HG03460 (cell line): ENCODE measurements around the gene DUS3L.
"Not testable (repeated sequence)": the region's sequence is repeated elsewhere in the genome, so short reads cannot be mapped to it uniquely, and the experiment has no call there.

ENCODE experiments used
- ATAC-seq: cut with Tn5 transposase; IDR thresholded peaks from one replicate; pipeline ENCODE4 v1.9.1; 2021; ENCODE audit not compliant: unreplicated experiment

DUS3L gene

GRCh38 chr19:5775668-5776309 lies 15.2 kb downstream of the DUS3L start:
- no peak for ATAC-seq

DNA sequence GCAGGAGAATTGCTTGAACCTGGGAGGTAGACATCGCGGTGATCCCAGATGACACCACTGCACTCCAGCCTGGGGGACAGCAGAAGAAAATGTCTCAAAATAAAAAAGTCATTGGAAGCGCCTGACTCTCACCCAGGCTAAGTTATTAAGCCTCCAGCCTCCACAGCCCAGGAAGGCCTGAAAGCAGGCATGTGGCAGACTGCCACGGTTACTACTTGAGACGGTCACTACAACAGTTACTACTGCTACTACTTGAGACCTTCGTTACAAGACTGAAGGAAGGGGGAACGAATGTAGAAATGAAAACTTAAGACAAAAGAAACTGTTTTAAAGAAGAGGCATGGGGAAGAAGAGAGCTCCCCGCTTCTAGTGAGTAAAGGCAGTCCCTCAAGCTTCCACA lies 16.0 kb downstream of the DUS3L start:
- ATAC-seq: no peak

GRCh38 chr19:5773276-5773675 lies 17.7 kb downstream of the DUS3L start:
- no peak for ATAC-seq

GRCh38 chr19:5772416-5772815 lies 18.5 kb downstream of the DUS3L start:
- no peak for ATAC-seq

DNA sequence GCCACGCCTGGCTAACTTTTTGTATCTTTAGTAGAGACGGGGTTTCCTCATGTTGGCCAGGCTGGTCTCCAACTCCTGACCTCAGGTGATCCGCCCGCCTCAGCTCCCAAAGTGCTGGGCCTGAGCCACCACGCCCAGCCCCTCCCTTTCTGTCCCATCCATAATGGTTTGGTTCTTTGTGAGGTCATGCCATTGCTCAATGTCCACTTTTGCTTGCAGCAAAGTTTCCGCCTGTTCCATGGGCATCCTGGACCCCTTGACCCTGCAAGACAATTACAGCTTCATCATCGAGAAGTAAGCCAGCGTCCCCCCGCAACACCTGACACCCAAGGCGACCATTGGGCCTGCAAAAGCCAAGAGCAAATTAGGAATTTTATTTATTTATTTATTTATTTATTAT lies 23.0 kb downstream of the DUS3L start:
- ATAC-seq: no peak

DNA sequence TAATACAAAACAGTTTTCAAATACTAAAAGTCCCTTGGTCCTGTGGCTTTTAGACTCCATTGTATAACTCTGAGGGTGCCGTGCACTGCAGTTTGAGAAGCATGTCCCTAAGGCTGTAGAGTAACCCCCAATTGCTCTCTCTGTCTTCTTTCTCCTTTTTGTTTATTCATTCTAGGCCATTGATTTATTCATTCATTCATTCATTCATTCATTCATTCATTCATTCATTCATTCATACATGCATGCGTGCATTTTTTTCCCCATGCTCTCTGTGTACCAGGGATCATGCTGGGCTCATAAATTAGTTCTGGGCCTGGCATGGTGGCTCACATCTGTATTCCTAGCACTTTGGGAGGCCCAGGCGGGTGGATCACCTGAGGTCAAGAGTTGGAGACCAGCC lies 25.7 kb downstream of the DUS3L start:
- ATAC-seq: no peak

DNA sequence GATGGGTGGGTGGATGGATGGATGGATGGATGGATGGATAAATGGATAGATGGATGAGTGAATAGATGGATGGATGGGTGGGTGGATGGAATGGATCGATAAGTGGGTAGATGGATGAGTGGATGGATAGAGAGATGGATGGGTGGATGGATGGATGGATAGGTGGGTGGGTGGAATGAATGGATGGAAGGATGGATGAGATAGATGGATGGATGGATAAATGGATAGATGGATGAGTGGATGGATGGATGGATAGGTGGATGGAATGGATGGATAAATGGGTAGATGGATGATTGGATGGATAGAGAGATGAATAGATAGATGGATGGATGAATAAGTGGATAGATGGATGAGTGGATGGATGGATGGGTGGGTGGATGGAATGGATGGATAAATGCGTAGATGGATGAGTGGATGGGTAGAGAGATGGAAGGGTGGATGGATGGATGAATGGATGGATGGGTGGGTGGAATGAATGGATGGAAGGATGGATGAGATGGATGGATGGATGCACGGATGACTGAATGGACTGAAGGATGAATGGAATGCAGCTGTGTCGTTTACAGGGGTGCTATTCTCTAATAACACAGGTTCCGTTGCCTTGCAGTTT lies 28.2 kb downstream of the DUS3L start:
- no peak for ATAC-seq

DNA sequence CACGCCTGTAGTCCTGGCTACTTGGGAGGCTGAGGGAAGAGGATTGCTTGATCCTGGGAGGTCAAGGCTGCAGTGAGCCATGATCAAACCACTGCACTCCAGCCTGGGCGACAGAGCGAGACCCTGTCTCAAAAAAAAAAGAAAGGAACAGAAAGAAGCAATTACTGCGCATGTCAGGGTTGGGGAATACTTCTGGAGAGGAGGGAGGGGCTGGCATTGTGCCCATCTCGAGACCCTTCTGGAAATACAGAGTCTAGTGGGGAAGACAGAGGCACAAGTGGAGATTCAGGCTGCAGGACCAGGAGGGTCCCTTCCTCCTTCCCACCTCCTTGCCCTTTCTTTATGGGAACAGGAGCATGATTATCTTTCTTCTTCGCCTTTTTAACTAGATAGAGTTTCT lies 37.2 kb downstream of the DUS3L start:
- ATAC-seq: no peak

- ATAC-seq: no peak
These were observed 39.3 kb downstream of the DUS3L start for GRCh38 chr19:5751709-5752108.

DNA sequence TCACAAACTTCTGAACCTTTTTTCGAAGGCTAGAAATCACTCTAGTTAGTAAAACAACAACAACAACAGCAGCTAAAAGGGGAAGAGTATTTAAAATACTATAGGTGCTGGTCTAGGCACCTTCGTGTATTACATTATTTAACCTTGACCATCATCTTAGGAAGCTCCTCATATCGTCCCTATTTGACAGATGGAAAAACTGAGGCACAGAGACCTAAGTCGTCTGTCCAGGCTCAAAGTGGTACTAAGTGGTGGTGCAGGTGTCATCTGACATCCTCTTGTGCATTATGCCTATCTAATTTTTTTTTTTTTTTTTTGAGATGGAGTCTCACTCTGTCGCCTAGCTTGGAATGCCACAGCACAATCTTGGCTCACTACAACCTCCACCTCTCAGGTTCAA lies 41.5 kb downstream of the DUS3L start:
- no peak for ATAC-seq

- ATAC-seq: not testable (repeated sequence)
These were observed 42.0 kb downstream of the DUS3L start for GRCh38 chr19:5748920-5749319.

DNA sequence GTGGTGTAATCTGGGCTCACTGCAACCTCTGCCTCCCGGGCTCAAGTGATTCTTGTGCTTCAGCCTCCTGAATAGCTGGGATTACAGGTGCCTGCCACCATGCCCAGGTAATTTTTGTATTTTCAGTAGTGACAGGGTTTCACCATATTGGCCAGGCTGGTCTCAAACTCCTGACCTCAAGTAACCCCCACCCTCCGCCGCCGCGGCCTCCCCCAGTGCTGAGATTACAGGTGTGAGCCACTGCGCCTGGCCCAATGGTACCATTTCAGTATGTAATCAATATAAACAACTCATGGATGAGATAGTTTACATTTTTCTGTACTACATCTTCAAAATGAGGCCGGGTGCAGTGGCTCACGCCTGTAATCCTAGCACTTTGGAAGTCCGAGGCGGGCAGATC lies 46.0 kb downstream of the DUS3L start:
- ATAC-seq: not testable (repeated sequence)

- no peak for ATAC-seq
These were observed 47.3 kb downstream of the DUS3L start for GRCh38 chr19:5743630-5744029.

- ATAC-seq: no peak
These were observed 48.9 kb downstream of the DUS3L start for GRCh38 chr19:5742051-5742450.

GRCh38 chr19:5738423-5738822 lies 52.5 kb downstream of the DUS3L start:
- ATAC-seq: no peak
